Measurements from ENCODE around the gene LY9. TPM values are rescaled to one million over a fixed set of nuclear protein-coding genes. Genes with fewer than 3 reads are reported as not detected.

Gene LY9
- total RNA-seq, 4 donors from 2014 or later = 0.34 to 3.5 (median 1.2) TPM; not detected in 1

DNA sequence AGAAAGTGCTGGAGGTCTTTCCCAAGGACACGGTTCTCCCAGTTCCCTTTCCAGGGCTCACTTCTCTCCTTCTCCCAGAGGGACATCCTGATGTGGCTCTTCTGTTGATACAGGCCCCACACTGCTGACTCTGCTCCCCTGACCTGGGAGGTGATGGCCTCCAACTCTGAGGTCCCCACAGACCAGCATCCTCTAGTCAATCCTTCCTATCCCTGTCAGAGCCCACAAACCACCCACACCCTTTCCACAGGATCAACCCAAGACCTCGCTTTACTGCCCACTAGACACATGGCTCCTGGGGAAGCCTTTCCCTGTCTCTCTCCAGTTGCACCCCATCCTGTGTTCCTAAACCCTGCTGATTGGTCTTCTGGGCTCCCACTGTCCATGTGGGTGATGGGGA is 45.4 kb upstream of the LY9 start:
- Histone ChIP-seq H3K27ac (no peak overlapping the region), H3K4me3 (no peak overlapping the region), H3K9me3 (no peaks in the 10 kb centered on the region), H3K27me3 (no peaks in the 10 kb centered on the region), H3K36me3 (no peaks in the 10 kb centered on the region), H3K4me1 (no peaks in the 10 kb centered on the region)
- 83% methylated on average over 2 of the region's 2 CpGs for WGBS
- no peak for DNase-seq (ENCODE audit: low spot score in 2 of 2)
- TF ChIP-seq EP300 (IDR thresholded peaks at IDR 0.05) (no peak), POLR2AphosphoS5 (IDR thresholded peaks at IDR 0.05) (no peak), POLR2A (IDR thresholded peaks at IDR 0.05) (no peak)
- TF ChIP-seq, protein P1, sequence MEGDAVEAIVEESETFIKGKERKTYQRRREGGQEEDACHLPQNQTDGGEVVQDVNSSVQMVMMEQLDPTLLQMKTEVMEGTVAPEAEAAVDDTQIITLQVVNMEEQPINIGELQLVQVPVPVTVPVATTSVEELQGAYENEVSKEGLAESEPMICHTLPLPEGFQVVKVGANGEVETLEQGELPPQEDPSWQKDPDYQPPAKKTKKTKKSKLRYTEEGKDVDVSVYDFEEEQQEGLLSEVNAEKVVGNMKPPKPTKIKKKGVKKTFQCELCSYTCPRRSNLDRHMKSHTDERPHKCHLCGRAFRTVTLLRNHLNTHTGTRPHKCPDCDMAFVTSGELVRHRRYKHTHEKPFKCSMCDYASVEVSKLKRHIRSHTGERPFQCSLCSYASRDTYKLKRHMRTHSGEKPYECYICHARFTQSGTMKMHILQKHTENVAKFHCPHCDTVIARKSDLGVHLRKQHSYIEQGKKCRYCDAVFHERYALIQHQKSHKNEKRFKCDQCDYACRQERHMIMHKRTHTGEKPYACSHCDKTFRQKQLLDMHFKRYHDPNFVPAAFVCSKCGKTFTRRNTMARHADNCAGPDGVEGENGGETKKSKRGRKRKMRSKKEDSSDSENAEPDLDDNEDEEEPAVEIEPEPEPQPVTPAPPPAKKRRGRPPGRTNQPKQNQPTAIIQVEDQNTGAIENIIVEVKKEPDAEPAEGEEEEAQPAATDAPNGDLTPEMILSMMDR (IDR thresholded peaks at IDR 0.05) = no peak

- no peaks in the 10 kb centered on the region for H3K9me3 ChIP-seq
- 68% methylated on average over 3 of the region's 3 CpGs for WGBS
- no peaks in the 10 kb centered on the region for H3K4me1 ChIP-seq
Measured at GRCh38 chr1:160752406-160752805, 43.6 kb upstream of the LY9 start.

GRCh38 chr1:160752924-160753323 is 43.0 kb upstream of the LY9 start:
- WGBS = 39% methylated on average over 5 of the region's 5 CpGs
- H3K36me3 ChIP-seq = no peaks in the 10 kb centered on the region
- TF ChIP-seq, protein P1 (IDR thresholded peaks at IDR 0.05) = no peak
- TF ChIP-seq EP300 (IDR thresholded peaks at IDR 0.05) = no peak
- no peak for TF ChIP-seq POLR2AphosphoS5 (IDR thresholded peaks at IDR 0.05)
- no peak for TF ChIP-seq POLR2A (IDR thresholded peaks at IDR 0.05)
- no peaks in the 10 kb centered on the region for H3K4me1 ChIP-seq
- no peak overlapping the region for H3K4me3 ChIP-seq
- no peaks in the 10 kb centered on the region for H3K9me3 ChIP-seq
- no peaks in the 10 kb centered on the region for H3K27me3 ChIP-seq
- no peak overlapping the region for H3K27ac ChIP-seq
- DNase-seq (ENCODE audit: low spot score in 2 of 2) = no peak

More at GRCh38 chr1:160752406-160752805, 43.6 kb upstream of the LY9 start:
- DNase-seq (ENCODE audit: low spot score in 2 of 2) = no peak
- no peak overlapping the region for H3K4me3 ChIP-seq
- no peaks in the 10 kb centered on the region for H3K27me3 ChIP-seq
- TF ChIP-seq POLR2AphosphoS5 (IDR thresholded peaks at IDR 0.05) = no peak
- TF ChIP-seq, protein P1 (IDR thresholded peaks at IDR 0.05) = no peak
- TF ChIP-seq POLR2A (IDR thresholded peaks at IDR 0.05) = no peak
- no peak for TF ChIP-seq EP300 (IDR thresholded peaks at IDR 0.05)
- H3K27ac ChIP-seq = no peak overlapping the region
- no peaks in the 10 kb centered on the region for H3K36me3 ChIP-seq

DNA sequence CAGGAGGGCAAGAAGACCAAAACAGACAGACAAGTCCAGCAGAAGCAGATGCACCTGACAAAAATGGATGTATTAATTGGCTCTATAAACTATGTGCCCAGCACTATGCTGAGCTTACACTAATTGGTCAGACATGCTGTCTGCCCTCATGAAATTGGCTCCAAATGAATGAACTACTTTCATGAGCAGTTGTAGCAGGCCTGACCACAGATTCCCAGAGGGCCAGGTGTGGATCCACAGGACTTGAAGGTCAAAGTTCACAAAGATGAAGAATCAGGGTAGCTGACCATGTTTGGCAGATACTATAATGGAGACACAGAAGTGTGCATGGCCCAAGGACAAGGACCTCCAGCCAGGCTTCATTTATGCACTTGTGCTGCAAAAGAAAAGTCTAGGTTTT is 42.4 kb upstream of the LY9 start:
- H3K9me3 ChIP-seq = no peaks in the 10 kb centered on the region
- H3K27me3 ChIP-seq = no peaks in the 10 kb centered on the region
- H3K4me1 ChIP-seq = no peaks in the 10 kb centered on the region
- TF ChIP-seq EP300 (IDR thresholded peaks at IDR 0.05) (no peak), POLR2A (IDR thresholded peaks at IDR 0.05) (no peak), POLR2AphosphoS5 (IDR thresholded peaks at IDR 0.05) (no peak)
- TF ChIP-seq, protein P1 (IDR thresholded peaks at IDR 0.05) = no peak
- H3K4me3 ChIP-seq = no peak overlapping the region
- H3K36me3 ChIP-seq = no peaks in the 10 kb centered on the region
- DNase-seq (ENCODE audit: low spot score in 2 of 2) = no peak
- no peak overlapping the region for H3K27ac ChIP-seq

DNA sequence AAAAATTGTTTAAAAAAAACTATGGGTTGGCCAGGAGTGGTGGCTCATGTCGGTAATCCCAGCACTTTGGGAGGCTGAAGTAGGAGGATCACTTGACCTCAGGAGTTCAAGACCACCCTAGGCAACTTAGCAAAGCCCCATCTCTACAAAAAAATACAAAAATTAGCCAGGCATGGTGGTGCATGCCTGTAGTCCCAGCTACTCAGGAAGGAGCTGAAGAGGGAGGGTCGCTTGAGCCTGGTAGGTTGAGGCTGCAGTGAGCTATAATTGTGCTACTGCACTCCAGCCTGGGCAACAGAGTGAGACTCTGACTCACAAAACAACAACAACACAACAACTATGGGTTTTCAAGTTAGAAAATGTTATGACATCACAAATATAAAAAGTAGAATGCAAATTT is 40.5 kb upstream of the LY9 start:
- no peak overlapping the region for H3K27ac ChIP-seq
- no peak overlapping the region for H3K4me3 ChIP-seq
- H3K27me3 ChIP-seq = no peaks in the 10 kb centered on the region
- H3K9me3 ChIP-seq = no peaks in the 10 kb centered on the region
- no peak for TF ChIP-seq POLR2AphosphoS5 (IDR thresholded peaks at IDR 0.05)
- no peak for TF ChIP-seq EP300 (IDR thresholded peaks at IDR 0.05)
- TF ChIP-seq, protein P1 (IDR thresholded peaks at IDR 0.05) = no peak
- no peak for TF ChIP-seq POLR2A (IDR thresholded peaks at IDR 0.05)
- H3K36me3 ChIP-seq = no peaks in the 10 kb centered on the region
- no peak for DNase-seq (ENCODE audit: low spot score in 2 of 2)
- 90% methylated on average over 2 of the region's 2 CpGs for WGBS
- no peaks in the 10 kb centered on the region for H3K4me1 ChIP-seq

Measured in suprapubic skin (tissue), 4 donors.